Breast epithelium (tissue), 4 donors: Measurements from ENCODE around the gene EME2. TPM values are rescaled to one million over a fixed set of nuclear protein-coding genes. Genes with fewer than 3 reads are reported as not detected.

Experiments
- DNase-seq, 2 donors: peaks; one replicate each; pipeline ENCODE4 v3.0.0-alpha.2; 2019; ENCODE audit warnings: low spot score in 2 of 2
- H3K27ac ChIP-seq, 2 donors: fragments of 200-600 bp; sonication (generic) in 1 of 2; one replicate each; pipeline ENCODE4 v1.5.1; 2016 to 2019; ENCODE audit warnings: mild to moderate bottlenecking in 1 of 2
- H3K27me3 ChIP-seq, 2 donors: fragments of 200-600 bp; sonication (generic) in 1 of 2; one replicate each; pipeline versions ENCODE4 v1.5.1 to v1.6.0; 2017 to 2019; ENCODE audit warnings: control low read depth in 1 of 2, mild to moderate bottlenecking in 1 of 2
- H3K36me3 ChIP-seq: fragments of 200-600 bp; one replicate; pipeline ENCODE4 v1.5.1; 2019
- H3K4me1 ChIP-seq, 2 donors: fragments of 200-600 bp; sonication (generic); one replicate each; pipeline ENCODE4 v1.5.1; 2016 to 2019; ENCODE audit warnings: control low read depth in 1 of 2
- H3K4me3 ChIP-seq, 3 donors: fragments of 200-600 bp; sonication (generic); 1 replicate in 2 of 3; 2 replicates in 1 of 3; pipeline ENCODE4 v1.5.1; 2016 to 2019; ENCODE audit warnings: mild to moderate bottlenecking in 3 of 3, moderate library complexity in 2 of 3
- H3K9me3 ChIP-seq, 2 donors: fragments of 200-600 bp; sonication (generic) in 1 of 2; one replicate each; pipeline ENCODE4 v1.5.1; 2016 to 2019; ENCODE audit warnings: control low read depth in 1 of 2
- POLR2A ChIP-seq: fragments of 450-650 bp; IDR thresholded peaks from one replicate; pipeline ENCODE4 v1.6.1; 2016; ENCODE audit warnings: antibody characterized with exemption, mild to moderate bottlenecking, moderate library complexity
- POLR2AphosphoS5 ChIP-seq, 3 donors: sonication (generic); formaldehyde crosslinking; IDR thresholded peaks; one replicate each; pipeline ENCODE4 v1.6.1; 2017; ENCODE audit warnings: antibody characterized with exemption in 3 of 3
- intact Hi-C: fragments of 100-400 bp; cut with DNase I; formaldehyde crosslinking; loops from one replicate; pipeline ENCODE4 v1.15.1; 2023; ENCODE audit warnings: low total_unique reads
- total RNA-seq, 3 donors: library from RNA; depleted of rRNA; stranded (reverse); fragments of >200 nt; gene quantifications; one replicate each; pipeline ENCODE4 v1.1.0, GENCODE V29; 2016
- TF ChIP-seq, protein P1 (sequence below), 3 donors: fragments of 450-650 bp; IDR thresholded peaks; one replicate each; pipeline ENCODE4 v1.5.1; 2016 to 2017; ENCODE audit warnings: antibody characterized with exemption in 3 of 3, mild to moderate bottlenecking in 3 of 3, moderate library complexity in 3 of 3

The EME2 gene
- total RNA-seq, 3 donors from 2014 or later: 4.6 to 17.4 (median 14.0) TPM

DNA sequence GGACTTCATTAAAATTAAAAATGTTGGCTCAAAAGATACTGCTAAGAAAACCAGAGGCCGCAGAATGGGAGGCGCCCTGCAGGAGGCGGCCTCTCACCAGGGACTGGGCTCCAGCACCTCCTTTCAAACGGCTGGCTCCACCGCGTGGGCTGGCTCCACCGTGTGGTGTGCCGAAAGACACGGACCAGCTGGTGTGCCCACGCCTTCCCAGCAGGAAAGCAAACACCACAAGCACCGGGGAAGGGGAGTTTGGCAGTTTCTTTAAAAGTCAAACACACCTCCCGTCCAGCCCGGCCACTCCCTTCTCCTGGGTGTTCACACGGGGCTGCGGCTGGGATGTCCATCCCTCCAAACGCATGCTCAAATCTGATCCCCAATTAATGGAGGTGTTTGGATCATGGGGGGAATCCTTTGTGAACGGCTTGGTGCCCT lies 40.1 kb downstream of the EME2 start:
- Histone ChIP-seq H3K27ac (no peak overlapping the region), H3K36me3 (peaks cover 11% of the 10 kb centered on the region), H3K4me3 (no peak overlapping the region), H3K9me3 (no peaks in the 10 kb centered on the region), H3K4me1 (peaks cover 0 to 7% of the 10 kb centered on the region in 2 donors), H3K27me3 (no peaks in the 10 kb centered on the region)
- peak; percentile 58 to 73 for DNase-seq
- intact Hi-C loops: no loop called here
- TF ChIP-seq POLR2AphosphoS5 (IDR thresholded peaks at IDR 0.05): no peak
- no peak for TF ChIP-seq POLR2A
- TF ChIP-seq, protein P1, sequence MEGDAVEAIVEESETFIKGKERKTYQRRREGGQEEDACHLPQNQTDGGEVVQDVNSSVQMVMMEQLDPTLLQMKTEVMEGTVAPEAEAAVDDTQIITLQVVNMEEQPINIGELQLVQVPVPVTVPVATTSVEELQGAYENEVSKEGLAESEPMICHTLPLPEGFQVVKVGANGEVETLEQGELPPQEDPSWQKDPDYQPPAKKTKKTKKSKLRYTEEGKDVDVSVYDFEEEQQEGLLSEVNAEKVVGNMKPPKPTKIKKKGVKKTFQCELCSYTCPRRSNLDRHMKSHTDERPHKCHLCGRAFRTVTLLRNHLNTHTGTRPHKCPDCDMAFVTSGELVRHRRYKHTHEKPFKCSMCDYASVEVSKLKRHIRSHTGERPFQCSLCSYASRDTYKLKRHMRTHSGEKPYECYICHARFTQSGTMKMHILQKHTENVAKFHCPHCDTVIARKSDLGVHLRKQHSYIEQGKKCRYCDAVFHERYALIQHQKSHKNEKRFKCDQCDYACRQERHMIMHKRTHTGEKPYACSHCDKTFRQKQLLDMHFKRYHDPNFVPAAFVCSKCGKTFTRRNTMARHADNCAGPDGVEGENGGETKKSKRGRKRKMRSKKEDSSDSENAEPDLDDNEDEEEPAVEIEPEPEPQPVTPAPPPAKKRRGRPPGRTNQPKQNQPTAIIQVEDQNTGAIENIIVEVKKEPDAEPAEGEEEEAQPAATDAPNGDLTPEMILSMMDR (IDR thresholded peaks at IDR 0.05): peak in 2 of 3 donors; percentile 33 to 53

DNA sequence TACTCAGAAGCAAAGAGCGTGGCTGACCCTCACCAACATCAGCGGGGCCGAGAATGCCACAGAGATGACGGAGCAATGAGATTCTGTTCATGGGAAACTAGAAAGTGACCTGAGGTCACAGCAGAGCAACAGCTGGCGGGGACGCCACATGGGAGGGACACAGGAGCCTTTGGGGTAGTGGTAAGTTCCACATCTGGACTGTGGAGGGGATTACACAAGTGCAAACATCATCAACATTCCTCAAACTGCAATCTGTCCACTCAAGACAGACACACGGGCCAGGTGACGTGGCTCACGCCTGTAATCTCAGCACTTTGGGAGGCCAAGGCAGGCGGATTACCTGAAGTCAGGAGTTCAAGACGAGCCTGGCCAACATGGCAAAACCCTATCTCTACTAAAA lies 42.9 kb downstream of the EME2 start:
- peaks cover 11% of the 10 kb centered on the region for H3K36me3 ChIP-seq
- peaks cover 0 to 7% of the 10 kb centered on the region in 2 donors for H3K4me1 ChIP-seq
- H3K27me3 ChIP-seq: no peaks in the 10 kb centered on the region
- H3K9me3 ChIP-seq: no peaks in the 10 kb centered on the region
- DNase-seq: no peak
- H3K4me3 ChIP-seq: no peak overlapping the region
- TF ChIP-seq, protein P1 (IDR thresholded peaks at IDR 0.05): no peak
- TF ChIP-seq POLR2AphosphoS5 (IDR thresholded peaks at IDR 0.05) (no peak), POLR2A (no peak)
- intact Hi-C loops: no loop called here
- H3K27ac ChIP-seq: no peak overlapping the region

DNA sequence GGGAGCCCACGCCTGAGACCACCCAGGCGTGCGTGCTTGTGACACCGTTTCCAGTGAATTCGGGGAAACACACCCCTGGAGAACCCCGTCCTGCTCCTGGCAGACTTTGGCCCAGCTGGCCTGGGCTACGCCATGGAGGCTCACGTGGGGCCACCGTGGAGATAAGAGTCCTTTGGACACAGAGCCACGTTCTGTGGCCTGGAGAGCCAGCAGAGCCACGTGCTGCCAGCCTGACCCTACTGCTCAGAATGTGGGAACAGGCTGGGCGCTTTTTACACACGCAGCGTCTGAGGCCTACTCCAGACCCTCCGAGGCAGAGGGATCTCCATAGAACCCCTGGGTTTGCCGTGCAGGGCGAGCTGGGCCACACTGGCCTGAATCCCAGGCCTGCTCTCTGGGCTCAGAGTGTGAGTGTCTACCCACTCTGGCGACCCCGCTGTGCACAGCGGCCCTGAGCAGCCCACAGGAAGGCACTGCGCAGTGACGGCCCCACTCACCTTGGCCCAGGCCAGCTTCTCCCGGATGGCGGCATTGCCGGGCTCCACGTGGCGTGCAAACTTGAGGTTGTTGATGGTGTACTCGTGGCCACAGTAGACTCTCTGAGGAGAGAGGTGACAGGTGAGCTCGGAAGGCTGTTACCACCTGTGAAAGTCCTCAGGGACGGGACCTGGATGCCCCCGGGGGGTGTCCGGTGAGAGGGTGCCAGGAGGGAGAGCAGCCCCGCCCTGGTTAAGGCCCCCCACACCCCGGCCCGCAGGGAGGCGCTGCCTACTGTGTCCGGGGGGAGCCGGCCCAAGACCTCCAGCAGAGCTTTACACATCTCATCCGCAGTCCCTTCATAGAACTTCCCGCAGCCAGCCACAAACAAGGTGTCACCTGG lies 44.0 kb downstream of the EME2 start:
- no peaks in the 10 kb centered on the region for H3K27me3 ChIP-seq
- H3K4me3 ChIP-seq: no peak overlapping the region
- H3K4me1 ChIP-seq: peaks cover 0 to 7% of the 10 kb centered on the region in 2 donors
- H3K36me3 ChIP-seq: peaks cover 15% of the 10 kb centered on the region
- no peaks in the 10 kb centered on the region for H3K9me3 ChIP-seq
- no peak overlapping the region for H3K27ac ChIP-seq
- intact Hi-C loops: no loop called here
- DNase-seq: no peak
- no peak for TF ChIP-seq POLR2A
- TF ChIP-seq POLR2AphosphoS5 (IDR thresholded peaks at IDR 0.05): no peak
- TF ChIP-seq, protein P1 (IDR thresholded peaks at IDR 0.05): no peak

DNA sequence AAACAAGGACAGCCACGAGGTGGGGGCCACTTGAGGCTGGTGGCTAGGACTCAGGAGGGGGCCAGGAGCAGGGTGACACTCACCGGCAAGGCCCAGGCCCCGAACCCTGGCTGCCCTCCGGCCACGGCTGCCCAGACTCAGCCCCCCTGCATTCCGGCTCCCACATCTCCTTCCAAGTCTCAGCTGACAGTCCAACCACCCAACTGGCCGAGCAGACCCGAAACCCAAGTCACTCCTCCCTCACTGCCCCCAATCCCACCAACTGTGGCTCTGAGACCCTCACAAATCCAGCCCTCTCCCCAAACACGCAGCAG lies 44.6 kb downstream of the EME2 start:
- TF ChIP-seq, protein P1 (IDR thresholded peaks at IDR 0.05): no peak
- TF ChIP-seq POLR2AphosphoS5 (IDR thresholded peaks at IDR 0.05): no peak
- TF ChIP-seq POLR2A: no peak
- peaks cover 0 to 7% of the 10 kb centered on the region in 2 donors for H3K4me1 ChIP-seq
- no peak overlapping the region for H3K4me3 ChIP-seq
- intact Hi-C loops: no loop called here
- H3K27ac ChIP-seq: no peak overlapping the region
- H3K36me3 ChIP-seq: peaks cover 15% of the 10 kb centered on the region
- H3K27me3 ChIP-seq: no peaks in the 10 kb centered on the region
- no peak for DNase-seq
- no peaks in the 10 kb centered on the region for H3K9me3 ChIP-seq

DNA sequence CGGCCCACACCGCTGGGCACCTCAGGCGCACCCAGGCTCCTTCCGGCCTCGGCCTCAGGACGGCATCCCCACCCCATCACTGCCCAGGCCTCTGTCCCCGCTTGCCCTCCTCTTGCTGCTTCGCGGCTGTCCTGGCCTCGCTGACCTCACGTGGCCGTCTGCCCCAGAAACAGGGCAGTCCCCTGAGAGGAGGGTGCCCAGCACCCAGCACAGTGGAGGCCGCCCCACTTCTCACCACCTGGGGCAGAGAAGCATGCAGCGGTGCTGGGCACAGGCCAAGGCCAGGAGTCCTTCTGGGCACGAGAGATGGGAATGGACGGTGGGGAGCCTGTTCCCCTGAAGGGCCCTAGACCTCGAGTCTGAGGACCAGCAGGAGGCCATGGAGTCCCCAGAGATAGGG lies 45.1 kb downstream of the EME2 start:
- no peaks in the 10 kb centered on the region for H3K9me3 ChIP-seq
- no peak for DNase-seq
- H3K27ac ChIP-seq: no peak overlapping the region
- H3K27me3 ChIP-seq: no peaks in the 10 kb centered on the region
- H3K4me3 ChIP-seq: no peak overlapping the region
- TF ChIP-seq POLR2A (no peak), POLR2AphosphoS5 (IDR thresholded peaks at IDR 0.05) (no peak)
- TF ChIP-seq, protein P1 (IDR thresholded peaks at IDR 0.05): no peak
- intact Hi-C loops: no loop called here
- peaks cover 0 to 5% of the 10 kb centered on the region in 2 donors for H3K4me1 ChIP-seq
- peaks cover 15% of the 10 kb centered on the region for H3K36me3 ChIP-seq
